OCI-LY7 (cell line): ENCODE data around the gene HMGN2.

ENCODE experiments used
- EZH2phosphoT487 ChIP-seq: fragments of 200-600 bp; sonication (generic); IDR thresholded peaks from 2 replicates; pipeline ENCODE4 v1.6.1; 2018; ENCODE audit warnings: low read depth, borderline replicate concordance, mild to moderate bottlenecking, mixed run types, antibody characterized with exemption, low read length, moderate library complexity, mixed read lengths
- TF ChIP-seq, protein P1 (sequence below): fragments of 200-600 bp; sonication (generic); conservative IDR thresholded peaks from 2 replicates; pipeline ENCODE4 v1.5.1; 2014; ENCODE audit warnings: mild to moderate bottlenecking, antibody characterized with exemption, low read length, moderate library complexity, mixed read lengths

DNA sequence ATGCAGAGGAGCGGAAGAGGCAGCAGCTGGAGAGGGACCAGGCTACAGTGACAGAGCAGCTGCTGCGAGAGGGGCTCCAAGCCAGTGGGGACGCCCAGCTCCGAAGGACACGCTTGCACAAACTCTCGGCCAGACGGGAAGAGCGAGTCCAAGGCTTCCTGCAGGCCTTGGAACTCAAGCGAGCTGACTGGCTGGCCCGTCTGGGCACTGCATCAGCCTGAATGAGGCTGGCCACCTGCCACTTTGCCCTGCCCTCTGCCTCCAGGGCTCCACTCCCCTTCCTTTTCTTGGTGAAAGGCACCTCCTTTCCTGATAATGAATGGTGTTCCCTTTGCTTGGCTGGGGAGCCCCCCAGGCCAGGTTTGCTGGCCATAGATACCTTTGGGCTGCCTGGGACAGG is 3.3 kb upstream of the HMGN2 start:
- TF ChIP-seq, protein P1, sequence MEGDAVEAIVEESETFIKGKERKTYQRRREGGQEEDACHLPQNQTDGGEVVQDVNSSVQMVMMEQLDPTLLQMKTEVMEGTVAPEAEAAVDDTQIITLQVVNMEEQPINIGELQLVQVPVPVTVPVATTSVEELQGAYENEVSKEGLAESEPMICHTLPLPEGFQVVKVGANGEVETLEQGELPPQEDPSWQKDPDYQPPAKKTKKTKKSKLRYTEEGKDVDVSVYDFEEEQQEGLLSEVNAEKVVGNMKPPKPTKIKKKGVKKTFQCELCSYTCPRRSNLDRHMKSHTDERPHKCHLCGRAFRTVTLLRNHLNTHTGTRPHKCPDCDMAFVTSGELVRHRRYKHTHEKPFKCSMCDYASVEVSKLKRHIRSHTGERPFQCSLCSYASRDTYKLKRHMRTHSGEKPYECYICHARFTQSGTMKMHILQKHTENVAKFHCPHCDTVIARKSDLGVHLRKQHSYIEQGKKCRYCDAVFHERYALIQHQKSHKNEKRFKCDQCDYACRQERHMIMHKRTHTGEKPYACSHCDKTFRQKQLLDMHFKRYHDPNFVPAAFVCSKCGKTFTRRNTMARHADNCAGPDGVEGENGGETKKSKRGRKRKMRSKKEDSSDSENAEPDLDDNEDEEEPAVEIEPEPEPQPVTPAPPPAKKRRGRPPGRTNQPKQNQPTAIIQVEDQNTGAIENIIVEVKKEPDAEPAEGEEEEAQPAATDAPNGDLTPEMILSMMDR = no peak
- no peak for TF ChIP-seq EZH2phosphoT487
